Neutrophil (primary cell): ENCODE data around the gene TNRC6C.

Experiments used
- H3K27ac ChIP-seq: fragments of 200-600 bp; sonication (generic); 2 replicates; pipeline ENCODE4 v1.5.1; 2016; ENCODE audit warnings: mild to moderate bottlenecking, moderate library complexity
- H3K27me3 ChIP-seq: fragments of 200-600 bp; sonication (generic); 2 replicates; pipeline ENCODE4 v1.6.0; 2016; ENCODE audit warnings: mild to moderate bottlenecking
- H3K36me3 ChIP-seq: fragments of 200-600 bp; sonication (generic); 2 replicates; pipeline ENCODE4 v1.5.1; 2017
- H3K4me1 ChIP-seq, 2 experiments: fragments of 200-600 bp in 1 of 2; sonication (generic) in 1 of 2; 1 replicate in 1 of 2; 2 replicates in 1 of 2; pipeline versions ENCODE4 v1.5.1 to v1.6.1; 2013 to 2016; ENCODE audit warnings: low read depth in 1 of 2, low read length in 1 of 2, mild to moderate bottlenecking in 1 of 2, moderate library complexity in 1 of 2; ENCODE audit not compliant: control insufficient read depth in 1 of 2, insufficient read depth in 1 of 2
- H3K4me3 ChIP-seq, 2 experiments: fragments of 200-600 bp in 1 of 2; sonication (generic) in 1 of 2; 1 replicate in 1 of 2; 2 replicates in 1 of 2; pipeline ENCODE4 v1.5.1; 2013 to 2016; ENCODE audit warnings: low read depth in 1 of 2, low read length in 1 of 2, mild to moderate bottlenecking in 1 of 2, moderate library complexity in 1 of 2
- H3K9me3 ChIP-seq: fragments of 200-600 bp; sonication (generic); 2 replicates; pipeline ENCODE4 v1.5.1; 2016
- CTCF ChIP-seq: fragments of 200-600 bp; sonication (generic); IDR thresholded peaks from 2 replicates; pipeline ENCODE4 v1.5.1; 2016; ENCODE audit warnings: antibody characterized with exemption

Gene TNRC6C, protein sequence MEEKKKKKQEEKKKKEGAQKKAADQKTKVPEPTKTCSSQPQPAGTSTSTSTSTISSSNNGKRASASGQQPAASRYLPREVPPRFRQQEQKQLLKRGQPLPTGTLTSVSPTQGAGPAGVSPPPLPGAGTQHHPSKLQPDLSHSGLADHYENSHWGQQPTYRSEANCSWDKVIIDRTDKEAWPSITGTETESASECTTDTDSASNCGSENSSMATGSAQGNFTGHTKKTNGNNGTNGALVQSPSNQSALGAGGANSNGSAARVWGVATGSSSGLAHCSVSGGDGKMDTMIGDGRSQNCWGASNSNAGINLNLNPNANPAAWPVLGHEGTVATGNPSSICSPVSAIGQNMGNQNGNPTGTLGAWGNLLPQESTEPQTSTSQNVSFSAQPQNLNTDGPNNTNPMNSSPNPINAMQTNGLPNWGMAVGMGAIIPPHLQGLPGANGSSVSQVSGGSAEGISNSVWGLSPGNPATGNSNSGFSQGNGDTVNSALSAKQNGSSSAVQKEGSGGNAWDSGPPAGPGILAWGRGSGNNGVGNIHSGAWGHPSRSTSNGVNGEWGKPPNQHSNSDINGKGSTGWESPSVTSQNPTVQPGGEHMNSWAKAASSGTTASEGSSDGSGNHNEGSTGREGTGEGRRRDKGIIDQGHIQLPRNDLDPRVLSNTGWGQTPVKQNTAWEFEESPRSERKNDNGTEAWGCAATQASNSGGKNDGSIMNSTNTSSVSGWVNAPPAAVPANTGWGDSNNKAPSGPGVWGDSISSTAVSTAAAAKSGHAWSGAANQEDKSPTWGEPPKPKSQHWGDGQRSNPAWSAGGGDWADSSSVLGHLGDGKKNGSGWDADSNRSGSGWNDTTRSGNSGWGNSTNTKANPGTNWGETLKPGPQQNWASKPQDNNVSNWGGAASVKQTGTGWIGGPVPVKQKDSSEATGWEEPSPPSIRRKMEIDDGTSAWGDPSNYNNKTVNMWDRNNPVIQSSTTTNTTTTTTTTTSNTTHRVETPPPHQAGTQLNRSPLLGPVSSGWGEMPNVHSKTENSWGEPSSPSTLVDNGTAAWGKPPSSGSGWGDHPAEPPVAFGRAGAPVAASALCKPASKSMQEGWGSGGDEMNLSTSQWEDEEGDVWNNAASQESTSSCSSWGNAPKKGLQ (N-terminal part only)

GRCh38 chr17:77957857-77958715 lies at the start of gene TNRC6C:
Gene TNRC6C, plus strand, starts transcription at chr17:77958703. Its CDS starts 45,504 bp downstream, at chr17:78004207.
- Histone ChIP-seq H3K4me3 (peak within 1 kb of the TSS; percentile 79 to 83), H3K27me3 (peaks cover 87% of the 10 kb centered on the region), H3K36me3 (no peaks in the 10 kb centered on the region), H3K9me3 (no peaks in the 10 kb centered on the region), H3K4me1 (peaks cover 26 to 30% of the 10 kb centered on the region in 2 experiments), H3K27ac (peak within 1 kb of the TSS; percentile 80)
- TF ChIP-seq CTCF, result peak; percentile 51

- Histone ChIP-seq H3K4me3 (no peak overlapping the region), H3K4me1 (no peaks in the 10 kb centered on the region)
- no peak for TF ChIP-seq CTCF
Measured at GRCh38 chr17:77909236-77909635, 49.3 kb upstream of the TNRC6C start.

DNA sequence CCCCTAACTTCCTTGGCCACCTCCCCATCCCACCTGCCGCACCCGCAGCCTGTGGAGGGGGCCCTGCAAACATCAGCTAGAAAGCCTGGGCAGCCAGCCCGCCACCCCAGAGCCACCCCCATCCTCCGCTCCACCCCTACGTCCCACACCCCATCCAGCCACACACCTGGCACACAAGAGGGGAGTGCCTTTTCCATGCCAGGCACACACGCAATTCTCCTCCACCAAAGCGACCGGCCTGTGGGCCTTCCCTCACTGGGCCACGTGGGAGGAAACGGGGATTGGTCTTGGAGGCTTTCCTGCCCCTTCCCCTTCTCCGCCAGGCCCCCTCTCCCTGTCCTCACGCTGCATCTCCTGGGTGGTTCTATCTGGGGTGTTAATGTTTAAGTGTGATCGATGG lies 48.7 kb upstream of the TNRC6C start:
- no peaks in the 10 kb centered on the region for H3K9me3 ChIP-seq
- H3K4me3 ChIP-seq, result no peak overlapping the region
- H3K36me3 ChIP-seq, result no peaks in the 10 kb centered on the region
- H3K27ac ChIP-seq, result no peak overlapping the region
- TF ChIP-seq CTCF, result no peak
- H3K4me1 ChIP-seq, result no peaks in the 10 kb centered on the region
- H3K27me3 ChIP-seq, result peaks cover 90% of the 10 kb centered on the region

More at GRCh38 chr17:77909236-77909635, 49.3 kb upstream of the TNRC6C start:
- no peaks in the 10 kb centered on the region for H3K9me3 ChIP-seq
- peaks cover 90% of the 10 kb centered on the region for H3K27me3 ChIP-seq
- H3K36me3 ChIP-seq, result no peaks in the 10 kb centered on the region
- H3K27ac ChIP-seq, result no peak overlapping the region

- H3K36me3 ChIP-seq, result no peaks in the 10 kb centered on the region
- H3K27ac ChIP-seq, result no peak overlapping the region
- no peak for TF ChIP-seq CTCF
- H3K9me3 ChIP-seq, result no peaks in the 10 kb centered on the region
- peaks cover 81% of the 10 kb centered on the region for H3K27me3 ChIP-seq
- H3K4me1 ChIP-seq, result peaks cover 17% of the 10 kb centered on the region in 2 experiments
- no peak overlapping the region for H3K4me3 ChIP-seq
Measured at GRCh38 chr17:77914385-77915254, 43.9 kb upstream of the TNRC6C start.
